Vagina (tissue), 2 donors: ENCODE data around the gene THSD7A.

Experiments
- CTCF ChIP-seq, 3 experiments: fragments of 450-650 bp in 2 of 3; fragments of 200-600 bp in 1 of 3; sonication (generic) in 1 of 3; IDR thresholded peaks; one replicate each; pipeline ENCODE4 v1.5.1; 2017 to 2019; ENCODE audit warnings: antibody characterized with exemption in 3 of 3, mild to moderate bottlenecking in 2 of 3, moderate library complexity in 2 of 3
- POLR2A ChIP-seq, 2 donors: fragments of 450-650 bp; IDR thresholded peaks; one replicate each; pipeline ENCODE4 v1.6.1; 2017; ENCODE audit warnings: antibody characterized with exemption in 2 of 2, mild to moderate bottlenecking in 2 of 2, moderate library complexity in 2 of 2
- POLR2AphosphoS5 ChIP-seq, 2 donors: sonication (generic); formaldehyde crosslinking; IDR thresholded peaks; one replicate each; pipeline ENCODE4 v1.9.0; 2017; ENCODE audit warnings: antibody characterized with exemption in 2 of 2, mild to moderate bottlenecking in 2 of 2, low read depth in 1 of 2; ENCODE audit not compliant: insufficient read depth in 1 of 2

GRCh38 chr7:11461946-11462345 is 370.1 kb downstream of the THSD7A start:
- no peak for TF ChIP-seq CTCF (IDR thresholded peaks at IDR 0.05)
- no peak for TF ChIP-seq POLR2A (IDR thresholded peaks at IDR 0.05)
- no peak for TF ChIP-seq POLR2AphosphoS5 (IDR thresholded peaks at IDR 0.05; ENCODE audit: insufficient read depth in 1 of 2, low read depth in 1 of 2)
